ENCODE data around the gene RXRA.
A peak's percentile ranks its signal among the peaks of the same experiment; 100 is the strongest.

Gene RXRA

DNA sequence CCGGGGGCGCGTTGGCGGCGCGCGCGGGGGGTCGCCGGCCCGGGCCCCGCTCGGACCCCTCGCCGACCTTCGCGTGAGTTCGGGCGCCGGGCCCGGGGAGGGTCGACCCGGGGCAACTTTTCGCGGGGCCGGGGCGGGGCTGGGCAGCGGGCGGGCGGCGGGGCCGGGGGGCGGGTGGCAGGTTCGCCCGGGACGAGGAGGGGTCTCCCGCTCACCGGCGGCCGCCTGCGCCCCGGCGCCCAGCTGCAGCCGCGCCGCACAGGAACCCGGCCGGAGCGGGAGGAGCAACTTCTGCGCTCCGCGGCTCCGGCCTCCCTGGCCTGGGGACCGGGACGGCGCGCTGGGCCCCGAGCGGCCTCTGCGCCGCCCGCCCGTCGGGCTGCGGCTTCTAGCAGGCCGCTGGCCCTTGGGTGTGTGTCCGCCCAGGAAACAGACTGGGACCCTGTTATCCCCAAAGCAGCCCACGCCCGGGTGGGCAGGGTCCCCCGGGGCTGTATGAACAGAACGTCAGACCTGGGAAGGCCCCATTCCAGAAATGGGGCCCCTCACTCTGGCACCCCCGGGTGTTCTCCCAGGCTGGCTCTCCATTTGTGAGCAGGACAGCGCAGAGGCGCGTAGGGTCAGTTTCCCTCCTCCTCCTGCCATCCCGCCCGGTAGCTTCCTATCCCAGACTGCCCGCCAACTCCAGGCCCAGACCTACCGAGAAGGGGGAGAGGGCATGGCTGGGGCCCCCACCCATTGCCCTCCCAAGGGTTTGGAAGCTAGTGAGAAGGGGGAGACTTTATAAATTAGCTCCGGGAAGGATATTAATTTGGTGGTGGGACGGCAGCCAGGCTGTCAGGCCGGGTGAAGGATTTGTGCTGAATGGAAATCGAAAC is 708 bp downstream of the RXRA start:
- DNase-seq = no peak

DNA sequence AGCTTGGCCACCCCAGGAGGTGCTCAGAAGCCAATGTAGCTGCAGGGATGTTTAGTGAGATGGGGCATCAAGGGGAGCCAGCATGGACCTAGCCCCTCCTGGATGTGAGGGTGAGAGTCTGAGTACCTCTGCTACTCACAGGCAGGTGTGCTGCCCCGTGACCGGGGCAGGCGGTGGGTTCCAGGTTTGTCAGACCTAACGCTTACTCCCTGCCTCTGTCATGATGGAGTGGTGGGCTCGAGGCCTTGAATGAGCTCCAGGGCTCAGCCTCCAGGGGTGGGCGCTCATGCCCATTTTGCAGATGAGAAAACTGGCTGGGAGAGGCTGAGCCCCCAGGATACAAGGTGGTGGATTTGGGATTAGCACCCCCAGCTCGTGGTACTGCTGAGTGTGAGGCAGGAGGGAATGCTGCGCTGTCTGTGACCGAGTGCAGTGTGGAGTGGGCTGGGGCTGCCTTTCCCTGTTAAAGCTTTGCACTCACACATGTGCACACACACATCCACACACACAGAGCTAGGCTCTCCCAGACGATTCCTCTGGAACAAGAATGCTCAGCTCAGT is 1.5 kb downstream of the RXRA start:
- DNase-seq = no peak

DNA sequence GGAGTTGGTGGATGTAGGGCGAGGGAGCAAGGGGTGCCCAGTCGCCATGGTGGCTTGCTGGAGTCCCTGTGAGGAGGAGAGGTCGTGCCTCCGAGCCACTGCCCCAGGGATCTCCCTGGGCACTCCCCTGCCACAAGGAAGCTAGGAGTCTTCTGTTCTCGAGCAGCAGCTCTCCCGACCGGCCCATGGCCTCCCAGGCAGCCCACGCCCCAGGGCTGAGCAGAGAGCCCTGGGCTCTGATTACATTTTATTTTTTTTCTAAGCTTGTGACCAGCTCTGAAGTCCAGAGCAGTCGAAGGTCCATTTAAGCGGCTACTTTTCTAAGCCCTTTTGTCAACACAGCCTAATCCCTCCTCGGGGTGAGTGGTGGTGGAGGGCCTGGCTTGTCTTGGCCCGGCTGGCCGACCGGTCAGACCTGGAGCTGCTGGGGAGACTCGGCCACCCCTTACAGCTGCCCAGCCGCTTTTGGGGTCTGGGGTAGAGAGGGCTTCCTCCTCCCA is 2.1 kb downstream of the RXRA start:
- DNase-seq = no peak

DNA sequence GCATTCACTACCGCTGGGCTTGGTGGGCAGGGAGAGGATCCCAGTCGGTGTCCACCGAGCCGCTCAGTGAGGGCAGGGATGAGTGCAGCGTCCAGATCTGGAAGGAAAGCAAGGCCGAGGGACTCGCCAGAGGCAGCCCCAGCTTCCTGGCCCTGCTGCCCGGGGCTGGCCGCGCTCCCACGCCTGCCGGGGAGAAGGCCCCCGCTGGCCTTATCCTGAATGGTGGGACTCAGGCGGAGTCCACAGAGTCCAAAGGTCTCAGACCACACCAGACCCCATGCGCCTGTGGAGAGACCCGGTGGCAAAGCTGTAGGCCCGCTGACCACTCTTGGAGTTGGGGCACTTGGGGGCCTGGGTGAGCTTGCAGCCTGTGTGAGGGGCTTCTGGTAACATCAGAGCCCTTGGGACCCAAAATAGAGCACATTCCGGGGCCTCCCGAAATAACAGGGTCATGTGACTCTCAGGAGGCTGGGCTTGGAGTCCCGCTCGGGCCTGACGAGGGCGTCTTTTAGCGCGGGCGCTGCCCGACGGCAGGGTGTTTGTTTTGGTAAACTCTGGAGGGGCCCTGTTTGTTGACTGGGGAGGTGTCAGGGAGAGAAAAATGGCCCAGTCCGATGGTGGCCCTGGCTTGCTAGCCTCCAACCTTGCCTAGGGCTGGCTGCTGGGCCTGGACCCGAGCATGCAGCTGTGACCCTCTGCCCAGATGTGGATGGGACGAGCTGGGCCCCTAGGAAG is 2.8 kb downstream of the RXRA start:
- no peak for DNase-seq

DNA sequence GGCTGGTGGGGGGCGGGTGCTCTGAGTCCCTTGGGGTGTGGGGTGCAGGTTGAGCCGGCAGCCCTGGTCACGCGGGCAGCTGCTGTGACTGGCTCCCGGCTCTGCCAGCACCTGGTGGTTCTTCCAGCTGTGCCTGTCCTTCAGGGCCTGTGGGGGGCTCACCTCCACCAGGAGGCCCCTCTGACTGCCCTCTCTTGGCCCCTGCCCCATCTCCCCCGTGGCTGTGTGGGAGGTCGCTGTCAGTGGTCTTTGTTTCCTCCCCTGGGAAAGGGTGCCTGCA is 3.3 kb downstream of the RXRA start:
- no peak for DNase-seq

DNA sequence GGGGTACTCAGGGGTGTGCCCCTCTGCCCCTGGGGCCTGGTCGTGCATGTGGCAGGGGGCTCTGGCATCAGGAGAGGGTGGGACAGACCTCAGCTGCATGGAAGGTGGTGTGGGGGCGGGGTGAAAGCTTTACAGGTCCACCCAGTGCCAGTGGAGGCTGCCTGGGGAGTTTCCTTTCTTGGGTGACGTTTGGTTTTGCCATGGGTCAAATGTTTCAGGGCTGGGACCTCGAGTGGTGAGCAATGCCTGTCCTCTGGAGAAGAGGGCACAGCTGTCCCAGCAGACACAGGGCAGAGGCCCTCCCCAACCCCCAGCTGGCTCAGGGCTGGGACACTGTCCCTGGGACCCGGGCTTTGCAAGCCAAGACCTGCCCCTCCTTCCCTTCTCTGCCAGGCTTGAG is 3.6 kb downstream of the RXRA start:
- DNase-seq = peak; percentile 21

DNA sequence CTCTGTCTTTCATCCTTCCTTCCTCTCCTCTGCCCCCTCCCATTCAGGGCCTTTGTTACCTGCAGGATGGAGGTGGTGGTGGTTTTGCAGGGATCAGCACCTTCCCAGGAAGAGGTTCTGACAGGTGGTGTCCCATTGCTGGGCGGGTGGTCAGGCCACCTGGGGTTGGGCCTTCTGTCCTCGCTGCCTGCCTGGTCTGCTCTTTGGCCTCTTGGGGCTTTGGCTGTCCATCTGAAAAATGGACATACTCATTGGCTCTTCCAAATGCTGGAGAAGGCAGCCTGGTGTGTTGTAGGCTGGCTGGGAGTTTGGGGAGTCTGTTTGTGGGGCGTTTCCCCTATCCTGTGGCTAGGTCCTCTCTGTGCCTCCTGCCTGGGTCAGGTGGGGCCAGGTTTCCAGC is 4.3 kb downstream of the RXRA start:
- DNase-seq = no peak

DNA sequence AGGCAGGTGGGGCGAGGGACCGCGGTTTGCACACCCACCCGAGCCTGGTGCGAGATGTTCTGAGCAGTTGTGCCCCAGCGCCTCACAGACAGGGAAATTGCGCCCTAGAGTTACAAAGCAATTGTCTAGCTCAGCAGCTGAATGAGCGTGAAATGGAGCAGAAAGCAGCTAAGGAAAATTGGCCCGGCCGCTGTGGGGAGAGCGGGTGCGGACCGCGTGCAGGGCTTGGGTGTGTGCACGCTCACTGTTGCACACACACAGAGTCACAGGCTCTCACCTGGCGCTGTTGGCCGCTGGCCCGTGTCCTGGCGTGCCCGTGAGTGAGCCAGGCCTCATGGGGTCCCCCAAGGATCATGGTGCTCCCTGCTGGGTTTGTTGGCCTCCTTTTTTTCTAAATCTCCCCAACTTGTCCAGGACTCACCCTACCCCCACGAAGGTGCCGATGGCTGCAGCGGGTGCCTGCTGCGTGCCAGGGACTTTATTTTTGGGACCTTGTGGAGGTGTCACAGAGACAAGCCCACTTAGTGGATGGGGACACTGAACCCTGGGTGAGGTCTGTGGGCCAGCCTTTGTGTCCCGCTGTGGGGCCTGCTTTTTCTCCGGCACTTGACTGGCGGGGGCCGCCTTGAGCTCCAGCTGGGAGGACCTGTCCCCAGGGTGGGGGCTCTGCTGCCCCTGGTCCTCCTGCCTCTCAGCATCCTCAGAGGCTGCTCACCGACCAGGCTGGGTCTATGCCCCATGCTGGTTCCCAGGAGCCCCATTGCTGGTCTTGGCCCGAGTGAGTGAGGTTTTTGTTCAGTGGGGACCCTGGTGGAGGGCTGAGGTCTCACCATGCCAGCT is 5.2 kb downstream of the RXRA start:
- DNase-seq = peak; percentile 33

DNA sequence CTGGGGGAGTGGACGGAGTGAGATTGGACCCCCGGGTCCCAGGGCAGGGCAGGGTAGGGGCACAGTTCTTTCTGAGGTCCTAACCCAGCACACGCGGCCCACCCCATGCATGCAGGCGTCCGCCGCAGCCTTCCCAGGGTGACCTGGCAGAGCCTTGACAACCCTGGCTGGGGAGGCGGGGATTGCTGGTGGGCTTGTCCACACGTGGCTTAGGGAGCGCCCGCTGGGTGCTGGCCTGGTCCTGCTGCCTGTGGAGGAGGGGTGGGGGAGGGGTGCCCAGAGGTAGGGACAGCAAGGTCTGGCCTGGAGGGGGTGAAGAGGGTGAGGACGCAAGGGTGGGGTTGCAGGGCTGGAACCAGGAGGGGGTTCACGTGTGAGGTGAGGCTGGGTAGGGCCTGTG is 6.0 kb downstream of the RXRA start:
- no peak for DNase-seq

DNA sequence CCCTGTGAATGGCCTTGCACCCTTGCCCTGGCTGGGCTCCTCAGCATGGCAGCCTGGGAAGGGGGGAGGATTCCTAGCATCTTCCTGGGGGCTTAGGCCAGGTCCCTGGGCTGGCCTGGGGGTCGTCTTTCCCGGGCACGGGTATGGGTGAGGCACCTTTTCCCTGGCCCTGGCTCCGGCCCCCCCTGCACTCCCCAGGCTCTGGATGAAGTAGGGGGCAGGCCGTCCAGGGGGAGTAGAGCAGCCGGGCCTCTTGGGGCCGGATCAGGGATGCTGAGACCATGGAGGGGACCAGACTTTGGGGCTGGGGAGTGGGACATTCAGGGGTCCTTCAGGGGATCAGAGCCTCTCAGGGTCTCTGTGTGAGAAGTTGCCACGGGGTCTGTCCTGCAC is 6.6 kb downstream of the RXRA start:
- DNase-seq = no peak

DNA sequence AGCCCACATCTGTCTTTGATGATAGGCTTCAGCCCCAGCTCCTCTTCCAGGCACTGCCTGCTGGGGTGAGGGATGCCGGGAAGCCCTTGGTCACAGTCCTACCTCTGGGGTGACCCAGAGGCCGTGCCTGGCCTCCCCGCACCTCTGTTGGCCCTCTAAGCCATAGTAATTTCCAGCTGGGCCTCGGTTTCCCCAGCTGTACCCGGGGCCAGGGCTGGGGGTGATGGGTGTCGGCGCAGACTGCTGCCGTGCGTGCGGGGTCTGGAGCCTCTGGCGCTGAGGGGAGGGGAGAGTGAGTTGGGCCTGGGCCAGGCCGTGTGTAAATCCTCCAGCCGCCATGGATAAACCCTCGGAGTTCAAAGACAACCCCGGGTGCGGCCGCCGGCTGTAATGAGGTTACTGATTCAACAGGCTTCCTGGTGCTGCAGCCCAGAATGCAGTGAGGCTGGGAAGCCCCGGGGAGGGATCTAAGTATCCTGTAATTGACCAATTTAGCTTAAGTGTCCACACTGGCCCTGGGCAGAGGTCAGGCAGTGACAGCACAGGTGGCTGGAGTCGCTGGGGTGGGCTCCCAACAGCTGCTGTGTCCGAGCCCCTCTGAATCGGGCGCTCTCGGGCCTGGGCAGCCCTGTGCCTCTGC is 7.1 kb downstream of the RXRA start:
- no peak for DNase-seq

DNA sequence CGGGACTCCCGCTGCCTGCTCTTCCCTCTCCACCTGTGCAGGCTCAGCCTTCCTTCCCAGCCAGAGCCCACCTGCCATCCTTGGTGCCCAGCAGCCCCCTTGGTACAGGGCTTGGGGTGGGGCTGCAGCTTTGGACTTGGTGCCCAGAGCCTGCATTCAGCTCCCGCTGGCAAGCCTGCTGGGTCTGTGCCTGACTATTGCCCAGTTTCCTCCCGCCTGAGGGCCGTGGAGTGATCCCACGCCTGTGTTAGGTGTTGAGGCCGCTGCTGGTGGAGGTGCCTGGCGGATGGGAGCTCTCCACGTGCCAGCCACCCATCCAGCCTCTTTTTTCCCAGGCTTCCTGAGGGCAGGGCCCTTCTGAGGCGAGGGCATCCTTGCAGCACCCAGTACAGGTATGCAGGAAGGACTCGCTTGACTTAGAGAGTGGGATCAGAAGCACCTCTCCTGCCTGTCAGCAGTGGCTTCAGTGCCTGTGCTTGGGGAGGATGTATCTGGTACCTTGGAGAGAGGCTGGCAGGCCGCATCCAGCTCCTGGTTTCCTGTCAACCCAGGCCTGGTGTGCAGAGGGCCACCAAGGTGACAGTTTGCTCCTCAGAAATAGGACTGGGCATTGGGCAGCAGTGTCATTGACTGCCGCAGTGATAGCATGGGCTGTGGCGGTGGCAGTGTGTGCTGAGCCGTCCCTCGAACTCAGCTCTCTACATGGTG is 7.8 kb downstream of the RXRA start:
- DNase-seq = no peak

DNA sequence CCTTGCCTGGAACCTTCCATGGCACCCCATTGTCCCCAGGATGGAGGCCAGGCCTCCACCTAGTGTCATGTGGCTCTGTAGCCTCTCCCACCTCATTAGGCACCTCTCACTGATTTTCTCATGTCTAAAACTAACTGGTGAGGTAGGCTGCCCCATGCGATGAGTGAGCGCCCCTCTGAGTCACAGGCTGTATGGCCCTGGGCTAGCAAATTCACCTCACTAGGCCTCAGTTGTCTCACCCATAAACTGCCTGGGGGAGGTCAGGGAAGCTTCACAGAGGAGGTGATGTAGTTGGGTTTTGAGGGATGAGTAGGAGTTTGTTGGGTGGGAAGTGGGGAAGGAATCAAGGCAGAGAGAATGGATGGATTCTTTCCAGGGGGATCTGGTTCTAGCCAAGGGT is 8.8 kb downstream of the RXRA start:
- DNase-seq = no peak

DNA sequence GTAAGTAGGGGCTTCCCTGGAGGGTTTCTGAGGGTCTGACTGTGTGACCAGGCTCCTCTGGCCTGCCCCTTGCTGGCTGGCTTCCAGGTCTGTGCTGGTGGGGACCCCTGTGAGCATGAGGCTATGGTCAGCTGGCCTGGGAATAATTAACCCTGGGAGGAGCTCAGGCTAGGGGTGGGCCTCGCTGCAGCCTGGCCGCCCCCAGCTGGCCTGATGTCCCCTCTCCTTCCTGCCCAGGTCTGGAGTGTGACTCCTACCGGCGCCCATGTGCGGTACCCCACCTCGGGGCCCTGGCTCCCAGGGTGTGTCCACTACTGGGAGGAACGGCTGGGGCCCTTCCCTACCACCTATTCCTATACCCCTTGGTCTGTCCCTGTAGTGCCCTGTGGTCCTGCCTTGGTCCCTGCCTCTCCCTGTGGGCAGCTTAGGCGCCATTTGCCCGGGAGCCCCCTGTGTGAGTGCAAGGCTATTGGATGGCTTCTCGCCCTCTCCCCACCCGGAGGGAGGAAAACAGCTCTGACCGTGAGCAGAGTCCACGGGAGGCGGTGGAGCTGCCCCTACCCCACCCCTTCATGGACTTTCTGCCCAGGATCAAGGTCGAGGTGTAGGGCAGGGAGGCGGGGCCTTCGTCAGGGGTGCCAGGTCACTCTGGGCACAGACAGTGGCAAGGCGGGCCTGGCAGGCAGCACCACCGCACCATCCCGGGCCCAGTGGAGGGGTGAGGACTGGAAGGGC is 9.4 kb downstream of the RXRA start:
- DNase-seq = no peak

DNA sequence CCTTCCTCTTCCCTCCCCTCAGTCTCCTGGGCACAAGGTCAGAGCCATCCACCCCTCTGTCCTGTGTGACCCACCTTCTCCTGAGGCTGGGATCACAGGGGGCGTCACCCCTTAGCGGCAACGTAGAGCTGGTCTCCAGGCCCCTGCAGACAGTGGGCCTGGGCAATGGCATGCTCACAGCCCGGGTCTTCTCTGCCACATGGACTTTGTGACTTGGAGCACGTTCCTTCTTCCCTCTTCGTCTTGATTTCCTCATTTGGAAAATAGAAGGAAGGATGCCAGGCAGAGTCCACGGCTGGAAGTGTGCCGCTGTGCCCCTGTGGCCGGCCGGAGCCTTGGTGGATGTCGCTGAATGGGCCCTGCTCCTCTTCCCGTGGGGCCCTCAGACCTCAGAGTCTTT is 10.0 kb downstream of the RXRA start:
- no peak for DNase-seq

DNA sequence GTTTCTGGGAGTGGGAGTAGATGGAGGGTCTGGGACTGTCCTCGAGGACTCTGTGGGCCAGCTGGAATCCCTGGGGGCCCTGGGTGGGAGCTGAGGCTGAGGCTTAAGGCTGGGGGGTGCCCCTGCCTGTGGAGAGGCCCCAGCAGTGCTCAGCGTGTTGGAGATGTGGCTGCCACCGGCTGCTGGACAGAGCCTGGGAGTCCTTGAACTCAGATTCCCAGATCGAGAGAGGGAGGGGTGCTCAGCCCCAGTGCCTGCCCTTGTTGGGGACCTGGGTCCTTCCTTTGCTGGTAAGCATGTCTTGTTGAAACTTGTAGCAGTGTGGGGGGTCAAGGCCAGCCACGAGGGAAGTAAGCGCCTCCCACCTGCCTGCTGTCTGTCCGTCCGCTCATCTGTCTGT is 10.7 kb downstream of the RXRA start:
- no peak for DNase-seq

DNA sequence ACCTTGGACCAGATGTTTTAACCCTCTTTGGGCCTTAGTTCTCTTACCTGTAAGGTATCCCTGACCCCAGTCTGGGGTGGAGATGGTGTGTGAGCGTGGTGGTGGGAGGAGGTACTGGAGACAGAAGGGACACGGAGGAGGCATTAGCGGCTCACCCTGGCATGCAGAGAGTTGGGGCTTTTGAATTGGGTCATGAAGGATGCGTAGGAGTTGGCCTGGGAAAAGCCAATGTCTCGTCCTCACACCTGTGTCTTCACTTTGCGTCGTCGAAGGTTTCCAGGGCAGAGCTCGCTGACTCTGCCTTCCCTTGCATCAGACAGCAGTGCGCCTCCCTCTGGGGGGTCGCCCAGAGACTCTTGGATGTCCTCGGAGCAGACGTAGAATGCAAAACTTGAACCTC is 11.2 kb downstream of the RXRA start:
- DNase-seq = no peak

DNA sequence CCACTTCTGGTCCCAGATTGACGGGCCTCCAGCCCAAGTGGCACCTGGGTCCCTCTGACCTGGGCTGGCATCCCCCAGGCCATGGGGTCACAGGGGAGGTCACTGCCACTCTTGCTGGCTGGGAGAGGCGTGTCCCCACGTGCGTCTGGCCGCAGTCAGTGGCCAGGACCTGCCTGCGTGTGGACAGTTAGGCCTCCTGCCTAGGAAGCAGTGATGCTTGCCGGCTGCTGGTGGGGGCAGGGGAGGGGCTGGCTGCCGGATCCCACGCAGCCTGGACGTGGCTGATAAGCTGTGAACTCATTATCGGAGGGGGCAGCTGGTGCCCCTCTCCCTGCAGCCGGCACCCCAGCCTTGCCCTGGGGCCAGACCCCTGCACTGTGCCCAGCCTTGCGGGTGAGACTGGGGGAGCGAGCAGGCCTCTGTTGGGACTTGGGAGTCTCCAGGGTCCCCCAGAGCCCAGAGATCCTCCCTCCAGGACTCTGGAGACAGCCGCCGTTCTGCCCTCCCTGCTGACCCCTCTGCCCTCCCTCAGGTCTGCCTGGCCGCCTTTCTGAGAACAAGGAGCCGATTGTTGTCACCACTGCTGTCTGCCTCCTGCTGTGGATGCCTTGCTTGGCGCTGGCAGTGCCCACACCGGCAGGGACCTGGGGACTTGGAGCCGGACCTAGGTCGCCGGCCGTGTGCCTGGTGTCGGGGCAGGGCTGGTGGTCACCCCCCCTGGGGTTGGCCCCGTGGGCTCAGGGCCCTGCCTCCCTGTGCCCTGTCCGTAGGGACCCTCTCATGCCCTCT is 12.3 kb downstream of the RXRA start:
- peak; percentile 31 for DNase-seq

DNA sequence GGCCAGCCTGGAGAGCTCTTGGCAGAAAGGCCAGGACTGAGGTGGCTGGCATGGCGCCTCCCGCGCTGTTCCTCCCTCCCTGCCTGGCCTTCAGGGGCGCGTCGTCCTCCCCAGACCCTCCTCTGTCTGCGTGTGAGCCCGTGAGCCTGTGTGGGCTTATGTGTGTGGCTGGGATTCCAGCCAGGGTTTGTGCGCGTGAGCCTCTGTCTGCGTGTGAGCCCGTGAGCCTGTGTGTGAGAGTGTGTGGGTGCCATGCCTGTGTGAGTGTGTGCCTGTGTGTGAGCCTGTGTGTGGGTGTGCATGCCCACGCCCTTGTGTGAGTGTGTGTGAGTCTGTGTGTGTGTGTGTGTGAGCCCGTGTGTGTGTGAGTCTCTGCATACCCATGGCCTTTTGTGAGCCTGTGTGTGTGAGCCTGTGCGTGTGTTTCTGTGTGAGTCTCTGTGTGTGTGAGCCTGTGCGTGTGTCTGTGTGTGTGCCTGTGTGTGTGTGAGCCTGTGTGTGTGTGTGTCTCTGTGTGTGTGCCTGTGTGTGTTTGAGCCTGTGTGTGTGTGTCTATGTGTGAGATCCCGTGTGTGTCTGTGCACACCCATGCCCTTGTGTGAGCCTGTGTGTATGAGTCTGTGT is 13.0 kb downstream of the RXRA start:
- DNase-seq = no peak
